NCI-H2107 (cell line): Measurements from ENCODE around the gene ATF7.
"Not testable (repeated sequence)": the region's sequence is repeated elsewhere in the genome, so short reads cannot be mapped to it uniquely, and the experiment has no call there.

Experiments used
- DNase-seq: peaks from one replicate; lab custom pipeline; 2025; lab: John Stamatoyannopoulos, UW

ATF7 gene

GRCh38 chr12:53625946-53626701, at the start of gene ATF7:
TSS of gene ATF7 (minus strand) at chr12:53626382. CDS start at chr12:53601000, 25,382 bp downstream.
- peak; percentile 99 for DNase-seq

DNA sequence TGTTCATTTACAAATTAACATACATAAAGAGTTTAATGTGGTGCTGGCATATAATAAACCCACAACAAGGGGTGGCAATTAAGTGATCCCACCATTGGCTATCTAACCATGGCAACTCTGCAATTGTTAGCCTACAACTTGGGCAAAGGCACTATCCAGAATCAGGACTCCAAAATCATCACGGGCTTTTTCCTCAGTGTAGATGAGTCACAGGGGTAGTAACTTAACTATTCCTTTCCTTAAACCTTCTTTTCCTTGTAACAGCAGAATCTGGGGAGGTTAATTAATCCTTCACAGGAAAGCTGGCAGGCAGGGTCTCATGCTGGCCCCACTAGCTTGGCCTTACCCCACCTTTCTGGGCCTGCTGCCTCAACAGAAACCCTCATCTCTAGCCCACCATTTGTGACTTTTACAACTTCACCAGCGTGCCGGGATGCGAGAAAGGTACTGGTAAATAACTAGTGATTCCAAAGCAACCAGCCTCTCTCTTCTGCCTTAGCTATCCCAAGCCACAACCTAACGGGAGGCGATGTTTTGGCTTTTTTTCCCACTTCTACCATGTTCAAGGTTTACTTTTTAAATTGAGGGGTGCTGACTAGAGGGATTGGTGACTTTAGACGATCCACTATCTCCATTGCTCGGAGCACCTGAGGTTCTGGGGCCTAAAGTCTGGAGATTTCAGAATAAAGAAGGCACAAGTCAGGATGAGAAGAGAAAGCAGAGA, 49.0 kb upstream of the ATF7 start:
- DNase-seq: no peak

DNA sequence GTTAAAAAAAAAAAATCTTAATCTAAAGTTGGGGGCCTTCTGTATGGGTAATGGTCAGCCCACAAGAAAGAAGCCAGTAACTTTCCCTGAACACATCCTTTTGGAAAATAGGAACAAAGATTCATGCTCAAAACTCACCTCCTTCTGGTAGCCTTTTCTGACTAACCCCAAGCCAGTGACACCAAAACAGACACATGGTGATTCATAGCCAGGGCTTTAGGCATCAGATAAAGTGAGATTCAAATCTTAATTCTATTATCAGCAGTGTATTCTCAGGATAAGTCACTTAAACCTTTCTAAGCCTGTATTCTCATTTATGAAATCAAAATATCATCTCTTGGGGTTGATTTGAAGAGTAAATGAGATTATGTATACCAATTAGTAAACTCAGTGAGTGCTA, 44.8 kb upstream of the ATF7 start:
- DNase-seq: no peak

DNA sequence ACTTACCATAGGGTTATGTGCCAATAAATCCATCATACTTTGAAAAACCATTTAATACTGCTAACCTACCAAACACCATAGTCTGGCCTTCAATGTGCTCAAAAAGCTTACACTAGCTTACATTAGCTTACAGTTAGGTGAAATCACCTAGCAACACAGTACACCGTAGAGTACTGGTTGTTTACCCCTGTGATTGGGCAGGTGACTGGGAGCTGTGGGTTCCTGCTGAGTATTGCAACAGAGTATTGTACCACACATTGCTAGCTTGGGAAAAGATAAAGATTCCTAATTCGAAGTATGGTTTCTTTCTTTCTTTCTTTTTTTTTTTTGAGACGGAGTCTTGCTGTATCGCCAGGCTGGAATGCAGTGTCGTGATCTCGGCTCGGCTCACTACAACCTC, 44.1 kb upstream of the ATF7 start:
- DNase-seq: no peak

GRCh38 chr12:53667080-53667479, 40.9 kb upstream of the ATF7 start:
- no peak for DNase-seq

- DNase-seq: no peak
Observed at GRCh38 chr12:53664936-53665335, 38.8 kb upstream of the ATF7 start.

- no peak for DNase-seq
Observed at GRCh38 chr12:53664191-53664590, 38.0 kb upstream of the ATF7 start.

DNA sequence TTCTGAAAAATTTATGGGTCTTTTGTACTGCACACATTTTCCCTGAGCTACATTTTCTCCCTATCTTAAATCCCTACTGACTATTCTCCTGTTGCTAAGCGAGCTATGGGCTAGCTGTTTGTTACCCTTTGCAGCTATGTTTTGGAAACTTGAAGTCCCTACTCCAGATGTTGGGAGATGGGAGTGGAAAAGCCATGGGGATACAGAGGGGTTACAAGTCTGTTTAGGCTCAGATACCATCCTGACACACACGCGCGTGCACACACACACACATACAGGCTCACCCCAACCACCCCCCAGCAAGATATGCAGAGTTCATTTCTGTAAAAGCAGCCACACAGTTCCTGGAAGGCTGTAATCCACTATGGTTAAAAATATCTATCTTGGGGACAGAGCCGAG, 33.9 kb upstream of the ATF7 start:
- DNase-seq: no peak

DNA sequence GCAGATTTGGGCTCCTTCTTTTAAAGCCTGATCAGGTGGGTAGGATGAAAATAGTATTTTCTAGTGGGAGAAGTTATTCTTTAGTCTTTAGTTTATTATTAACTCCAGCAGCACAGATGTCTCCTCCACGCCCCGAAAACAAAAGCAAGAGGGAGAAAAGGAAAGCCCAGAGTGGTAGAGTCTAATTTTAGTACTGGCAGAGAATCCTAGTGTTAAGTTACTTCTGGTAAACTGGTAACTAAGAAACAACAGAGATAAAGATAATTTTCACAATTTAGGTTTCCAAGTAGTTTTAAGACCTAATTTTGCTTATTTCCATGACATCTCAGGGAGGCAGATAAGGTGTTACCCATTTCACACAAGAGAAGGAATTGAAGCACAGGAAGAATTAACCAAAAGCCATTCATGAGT, 33.4 kb upstream of the ATF7 start:
- DNase-seq: no peak

DNA sequence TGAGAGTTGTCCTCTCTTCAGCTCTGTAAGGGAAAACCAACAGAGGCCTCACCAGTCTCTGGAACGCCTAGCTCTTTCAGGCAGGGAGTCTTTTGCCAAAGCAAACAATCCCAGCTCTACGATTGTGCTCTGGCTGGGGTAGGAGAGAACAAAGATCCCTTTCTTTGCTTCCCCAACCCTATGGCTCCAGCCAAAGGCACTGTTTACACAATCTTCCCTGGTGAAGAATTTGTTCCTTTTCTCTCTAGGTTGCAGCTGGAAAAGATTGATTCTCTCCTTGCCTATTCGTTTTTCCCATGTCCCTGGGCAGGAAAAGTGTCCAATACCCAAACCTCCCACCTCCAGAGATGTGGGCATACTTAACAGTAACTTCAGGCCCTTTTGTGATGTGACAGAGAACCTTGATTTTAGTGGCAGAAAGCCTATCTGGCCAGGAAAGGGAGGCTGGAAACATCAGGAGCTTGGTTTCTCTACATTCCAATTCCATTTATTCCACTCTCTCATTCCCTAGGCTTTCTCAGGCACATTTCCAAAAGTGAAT, 32.9 kb upstream of the ATF7 start:
- DNase-seq: peak; percentile 27

GRCh38 chr12:53657041-53657440, 30.9 kb upstream of the ATF7 start:
- DNase-seq: no peak

DNA sequence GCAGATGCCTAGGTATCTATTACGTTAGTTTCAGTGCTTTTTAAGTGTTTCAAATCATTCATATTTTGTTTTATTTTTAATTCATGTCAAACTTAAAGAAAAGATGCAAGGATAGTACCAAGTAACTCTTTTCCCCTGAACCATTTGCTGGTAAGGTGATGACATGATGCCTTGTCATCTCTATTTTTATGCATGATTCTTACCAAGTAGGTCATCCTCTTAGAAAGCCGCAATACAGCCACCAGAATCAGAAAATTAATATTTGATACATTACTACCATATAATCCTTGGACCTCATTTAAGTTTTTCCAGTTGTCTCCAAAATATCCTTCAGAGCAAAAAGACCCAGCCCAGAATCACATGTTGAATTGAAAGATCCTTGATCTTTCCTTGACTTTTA, 27.4 kb upstream of the ATF7 start:
- no peak for DNase-seq

- no peak for DNase-seq
Observed at GRCh38 chr12:53652366-53652765, 26.2 kb upstream of the ATF7 start.

- DNase-seq: no peak
Observed at GRCh38 chr12:53651737-53652136, 25.6 kb upstream of the ATF7 start.

DNA sequence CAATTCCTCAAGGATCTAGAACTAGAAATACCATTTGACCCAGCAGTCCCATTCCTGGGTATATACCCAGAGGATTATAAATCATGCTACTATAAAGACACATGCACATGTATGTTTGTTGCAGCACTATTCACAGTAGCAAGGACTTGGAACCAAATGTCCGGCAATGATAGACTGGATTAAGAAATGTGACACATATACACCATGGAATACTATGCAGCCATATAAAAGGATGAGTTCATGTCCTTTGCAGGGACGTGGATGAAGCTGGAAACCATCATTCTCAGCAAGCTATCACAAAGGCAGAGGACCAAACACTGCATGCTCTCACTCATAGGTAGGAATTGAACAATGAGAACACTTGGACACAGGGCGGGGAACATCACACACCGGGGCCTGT, 20.1 kb upstream of the ATF7 start:
- DNase-seq: not testable (repeated sequence)

DNA sequence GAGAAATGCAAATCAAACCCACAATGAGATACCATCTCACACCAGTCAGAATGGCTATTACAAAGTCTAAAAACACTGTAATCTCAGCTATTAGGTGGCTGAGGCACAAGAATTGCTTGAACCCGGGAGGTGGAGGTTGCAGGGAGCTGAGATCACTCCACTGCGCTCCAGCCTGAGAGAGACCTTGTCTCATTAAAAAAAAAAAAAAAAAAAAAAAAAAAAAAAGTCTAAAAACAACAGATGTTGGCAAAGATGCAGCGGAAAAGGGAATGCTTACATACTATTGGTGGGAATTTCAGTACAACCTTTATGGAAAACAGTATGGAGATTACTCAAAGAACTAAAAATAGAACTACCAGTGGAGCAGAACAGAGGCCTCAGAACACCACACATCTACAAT, 19.0 kb upstream of the ATF7 start:
- no peak for DNase-seq

- no peak for DNase-seq
Observed at GRCh38 chr12:53644133-53644532, 18.0 kb upstream of the ATF7 start.

DNA sequence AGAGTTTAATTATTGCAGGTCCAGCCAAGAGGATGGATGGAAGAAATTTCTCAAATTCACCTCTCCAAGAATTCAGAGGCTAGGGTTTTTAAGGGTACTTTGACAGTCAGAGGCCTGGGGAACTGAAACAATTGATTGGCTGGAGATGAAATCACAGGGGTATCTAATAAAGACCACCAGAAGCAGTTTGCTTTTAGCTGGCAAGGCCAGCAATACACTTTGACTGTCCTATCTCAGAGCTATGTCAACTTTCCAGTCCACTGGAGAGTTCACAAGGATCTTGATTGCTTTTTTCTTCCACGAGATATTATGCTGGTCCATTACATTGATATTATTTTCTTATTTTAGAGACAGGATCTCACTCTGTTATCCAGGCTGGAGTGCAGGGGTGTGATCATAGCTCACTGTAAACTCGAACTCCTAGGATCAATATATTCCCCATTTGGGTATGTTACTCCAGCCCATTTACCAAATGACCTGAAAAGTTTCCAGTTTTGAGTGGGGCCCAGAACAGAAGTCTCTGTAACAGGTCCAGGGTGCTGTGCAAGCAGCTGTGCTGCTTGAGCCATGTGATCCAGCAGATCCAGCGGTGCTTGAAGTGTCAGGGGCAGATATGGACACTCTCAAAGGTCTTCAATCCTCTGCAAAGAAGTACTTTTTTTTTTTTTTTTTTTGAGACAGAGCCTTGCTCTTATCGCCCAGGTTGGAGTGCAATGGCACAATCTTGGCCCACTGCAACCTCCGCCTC, 17.2 kb upstream of the ATF7 start:
- DNase-seq: no peak

GRCh38 chr12:53638057-53638456, 11.9 kb upstream of the ATF7 start:
- DNase-seq: no peak

- no peak for DNase-seq
Observed at GRCh38 chr12:53636641-53637040, 10.5 kb upstream of the ATF7 start.

DNA sequence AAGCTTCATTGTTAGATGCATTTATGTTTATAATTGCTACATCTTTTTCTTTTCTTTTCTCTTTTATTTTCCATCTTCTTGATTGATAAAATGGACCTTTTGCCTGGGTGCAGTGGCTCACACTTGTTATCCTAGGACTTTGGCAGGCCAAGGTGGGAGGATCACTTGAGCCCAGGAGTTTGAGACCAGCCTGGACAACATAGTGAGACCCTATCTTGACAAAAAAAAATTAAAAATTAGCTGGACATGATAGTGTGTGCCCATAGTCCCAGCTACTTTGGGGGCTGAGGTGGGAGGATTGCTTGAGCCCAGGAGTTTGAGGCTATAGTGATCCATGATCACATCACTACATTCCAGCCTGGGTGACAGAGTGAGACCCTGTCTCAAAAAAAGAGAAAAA, 9.5 kb upstream of the ATF7 start:
- DNase-seq: not testable (repeated sequence)

GRCh38 chr12:53631721-53632120, 5.5 kb upstream of the ATF7 start:
- DNase-seq: no peak

DNA sequence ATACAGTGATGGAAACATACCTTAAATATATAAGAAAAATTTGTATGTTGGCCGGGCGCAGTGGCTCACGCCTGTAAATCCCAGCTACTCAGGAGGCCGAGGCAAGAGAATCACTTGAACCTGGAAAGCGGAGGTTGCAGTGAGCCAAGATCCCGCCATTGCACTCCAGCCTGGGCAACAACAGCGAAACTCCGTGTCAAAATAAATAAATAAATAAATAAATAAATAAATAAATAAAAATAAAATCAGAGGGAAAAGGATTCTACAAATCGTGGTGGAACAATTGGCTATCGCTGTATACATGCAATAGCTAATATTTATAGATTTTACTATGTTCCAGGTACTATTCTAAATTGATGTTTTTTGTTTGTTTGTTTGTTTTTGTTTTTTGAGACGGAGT, 1.7 kb upstream of the ATF7 start:
- DNase-seq: no peak
